Duodenal mucosa (tissue), 2 donors: ENCODE measurements around the gene DENND1A.

ENCODE experiments used
- H3K27ac ChIP-seq: one replicate; pipeline ENCODE4 v1.7.0; 2013; ENCODE audit warnings: low read depth, low read length
- H3K27me3 ChIP-seq, 2 donors: one replicate each; pipeline ENCODE4 v1.7.0; 2013; ENCODE audit warnings: low read length in 2 of 2, control low read depth in 1 of 2; ENCODE audit not compliant: insufficient read depth in 2 of 2, control insufficient read depth in 1 of 2
- H3K36me3 ChIP-seq, 2 donors: one replicate each; pipeline ENCODE4 v1.7.0; 2013; ENCODE audit warnings: low read length in 2 of 2, control low read depth in 1 of 2; ENCODE audit not compliant: insufficient read depth in 2 of 2, control insufficient read depth in 1 of 2
- H3K4me1 ChIP-seq, 2 donors: one replicate each; pipeline ENCODE4 v1.7.0; 2013; ENCODE audit warnings: low read length in 2 of 2, control low read depth in 1 of 2; ENCODE audit not compliant: insufficient read depth in 2 of 2, control insufficient read depth in 1 of 2
- H3K4me3 ChIP-seq, 2 donors: one replicate each; pipeline ENCODE4 v1.7.0; 2013; ENCODE audit warnings: low read length in 2 of 2, low read depth in 1 of 2
- H3K9ac ChIP-seq, 2 donors: one replicate each; pipeline ENCODE4 v1.7.0; 2013; ENCODE audit warnings: low read length in 2 of 2, low read depth in 1 of 2
- H3K9me3 ChIP-seq, 2 donors: one replicate each; pipeline ENCODE4 v1.7.0; 2013; ENCODE audit warnings: low read length in 2 of 2, control low read depth in 1 of 2; ENCODE audit not compliant: control insufficient read depth in 1 of 2

DENND1A gene

GRCh38 chr9:123571240-123571639 is 358.7 kb downstream of the DENND1A start:
- no peaks in the 10 kb centered on the region for H3K36me3 ChIP-seq
- no peaks in the 10 kb centered on the region for H3K27me3 ChIP-seq
- H3K9ac ChIP-seq: no peak overlapping the region
- no peak overlapping the region for H3K4me3 ChIP-seq
- no peak overlapping the region for H3K27ac ChIP-seq
- H3K4me1 ChIP-seq: no peaks in the 10 kb centered on the region
- peaks cover 0 to 5% of the 10 kb centered on the region in 2 donors for H3K9me3 ChIP-seq

GRCh38 chr9:123568691-123569688 is 360.9 kb downstream of the DENND1A start:
- no peaks in the 10 kb centered on the region for H3K4me1 ChIP-seq
- no peaks in the 10 kb centered on the region for H3K36me3 ChIP-seq
- no peak overlapping the region for H3K9ac ChIP-seq
- H3K9me3 ChIP-seq: no peaks in the 10 kb centered on the region
- H3K4me3 ChIP-seq: no peak overlapping the region
- no peaks in the 10 kb centered on the region for H3K27me3 ChIP-seq
- H3K27ac ChIP-seq: no peak overlapping the region

GRCh38 chr9:123567013-123567412 is 362.9 kb downstream of the DENND1A start:
- peaks cover 0 to 7% of the 10 kb centered on the region in 2 donors for H3K4me1 ChIP-seq
- no peak overlapping the region for H3K9ac ChIP-seq
- no peak overlapping the region for H3K27ac ChIP-seq
- no peak overlapping the region for H3K4me3 ChIP-seq
- no peaks in the 10 kb centered on the region for H3K36me3 ChIP-seq
- H3K27me3 ChIP-seq: no peaks in the 10 kb centered on the region
- H3K9me3 ChIP-seq: no peaks in the 10 kb centered on the region

- no peaks in the 10 kb centered on the region for H3K9me3 ChIP-seq
- peaks cover 0 to 7% of the 10 kb centered on the region in 2 donors for H3K4me1 ChIP-seq
- no peaks in the 10 kb centered on the region for H3K27me3 ChIP-seq
- no peak overlapping the region for H3K9ac ChIP-seq
- no peak overlapping the region for H3K27ac ChIP-seq
- H3K4me3 ChIP-seq: no peak overlapping the region
- H3K36me3 ChIP-seq: no peaks in the 10 kb centered on the region
Measured at GRCh38 chr9:123564652-123565051, 365.3 kb downstream of the DENND1A start.

- no peak overlapping the region for H3K27ac ChIP-seq
- peaks cover 0 to 7% of the 10 kb centered on the region in 2 donors for H3K4me1 ChIP-seq
- no peak overlapping the region for H3K9ac ChIP-seq
- H3K9me3 ChIP-seq: no peaks in the 10 kb centered on the region
- no peaks in the 10 kb centered on the region for H3K27me3 ChIP-seq
- H3K36me3 ChIP-seq: no peaks in the 10 kb centered on the region
- H3K4me3 ChIP-seq: no peak overlapping the region
Measured at GRCh38 chr9:123562844-123563346, 367.0 kb downstream of the DENND1A start.

- Histone ChIP-seq H3K4me1 (peaks cover 0 to 7% of the 10 kb centered on the region in 2 donors), H3K27me3 (no peaks in the 10 kb centered on the region), H3K36me3 (peaks cover 10 to 16% of the 10 kb centered on the region in 2 donors), H3K9ac (no peak overlapping the region), H3K4me3 (no peak overlapping the region), H3K27ac (no peak overlapping the region), H3K9me3 (no peaks in the 10 kb centered on the region)
Measured at GRCh38 chr9:123561046-123561445, 368.9 kb downstream of the DENND1A start.

- Histone ChIP-seq H3K4me1 (no peaks in the 10 kb centered on the region), H3K4me3 (no peak overlapping the region), H3K9me3 (no peaks in the 10 kb centered on the region), H3K9ac (no peak overlapping the region), H3K27ac (no peak overlapping the region), H3K27me3 (no peaks in the 10 kb centered on the region), H3K36me3 (peaks cover 13 to 21% of the 10 kb centered on the region in 2 donors)
Measured at GRCh38 chr9:123556464-123557435, 373.2 kb downstream of the DENND1A start.

GRCh38 chr9:123555646-123556045 is 374.3 kb downstream of the DENND1A start:
- no peaks in the 10 kb centered on the region for H3K27me3 ChIP-seq
- H3K9me3 ChIP-seq: no peaks in the 10 kb centered on the region
- no peak overlapping the region for H3K4me3 ChIP-seq
- no peaks in the 10 kb centered on the region for H3K4me1 ChIP-seq
- peaks cover 13 to 21% of the 10 kb centered on the region in 2 donors for H3K36me3 ChIP-seq
- no peak overlapping the region for H3K9ac ChIP-seq
- no peak overlapping the region for H3K27ac ChIP-seq

- Histone ChIP-seq H3K9ac (no peak overlapping the region), H3K4me1 (no peaks in the 10 kb centered on the region), H3K27me3 (no peaks in the 10 kb centered on the region), H3K9me3 (no peaks in the 10 kb centered on the region), H3K4me3 (no peak overlapping the region), H3K27ac (no peak overlapping the region), H3K36me3 (peaks cover 17 to 18% of the 10 kb centered on the region in 2 donors)
Measured at GRCh38 chr9:123552530-123552929, 377.4 kb downstream of the DENND1A start.
